ENCODE results near the gene PIP5KL1.

DNA sequence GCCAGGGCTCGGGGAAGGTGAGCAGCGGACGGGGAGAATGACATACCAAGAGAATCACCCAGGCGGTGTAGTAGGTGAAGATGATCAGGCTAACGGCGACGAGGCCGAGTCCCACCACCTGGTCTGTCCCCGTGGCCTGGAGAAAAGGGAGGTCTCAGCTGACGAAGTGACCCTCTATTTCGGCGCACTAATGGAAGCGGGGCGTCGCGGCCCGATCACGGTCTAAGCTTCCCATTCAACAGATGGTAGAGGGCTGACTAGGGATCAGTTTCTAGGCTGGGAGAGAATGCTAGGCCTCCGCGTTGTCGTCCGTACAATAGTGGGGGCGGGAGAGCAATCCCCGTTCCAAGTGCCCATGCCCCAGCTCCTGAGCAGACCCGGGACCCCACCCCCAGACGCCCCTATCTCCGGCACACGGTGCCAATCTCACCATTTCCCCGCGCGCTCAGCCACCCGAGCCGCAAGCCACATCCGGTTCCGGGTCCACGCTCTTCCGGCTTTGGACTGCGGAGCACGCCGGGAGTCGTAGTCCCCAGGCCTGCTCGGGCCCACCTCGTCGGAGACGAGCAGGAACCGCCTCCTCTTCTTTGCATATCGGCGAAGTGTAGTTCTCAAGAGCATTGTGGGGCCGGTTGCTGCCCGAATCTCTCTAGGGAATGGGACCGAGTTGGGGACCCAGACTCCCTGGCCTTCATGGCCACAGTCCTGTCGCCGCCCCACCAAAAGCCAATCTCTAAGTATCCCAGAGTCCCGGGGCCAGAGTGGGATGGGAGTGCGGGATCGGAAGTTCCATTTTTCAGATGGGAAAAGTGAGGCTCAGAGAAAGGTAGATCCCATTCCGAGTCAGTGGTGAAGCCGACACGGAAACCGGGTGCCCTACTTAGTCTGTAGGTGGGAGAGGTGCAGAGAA is 7.1 kb upstream of the PIP5KL1 start, which contains the start of gene DPM2:
- no peak for TF ChIP-seq CTCF (IDR thresholded peaks at IDR 0.05; ENCODE audit: poor library complexity)
- TF ChIP-seq EZH2phosphoT487 (IDR thresholded peaks at IDR 0.05; ENCODE audit: low read depth, severe bottlenecking, unreplicated experiment) = no peak
